ENCODE data around the gene MEFV.

Gene MEFV

GRCh38 chr16:3220839-3221238 lies 35.6 kb downstream of the MEFV start:
- no peak for DNase-seq (ENCODE audit: low read depth)
- TF ChIP-seq CTCF (IDR thresholded peaks at IDR 0.05; ENCODE audit: control insufficient read depth, extremely low read depth, insufficient read depth), result no peak
- H3K4me3 ChIP-seq (ENCODE audit: low read depth, low read length), result no peak overlapping the region

GRCh38 chr16:3216263-3216640 lies 40.2 kb downstream of the MEFV start:
- TF ChIP-seq CTCF (IDR thresholded peaks at IDR 0.05; ENCODE audit: control insufficient read depth, extremely low read depth, insufficient read depth), result no peak
- H3K4me3 ChIP-seq (ENCODE audit: low read depth, low read length), result no peak overlapping the region
- DNase-seq (ENCODE audit: low read depth), result no peak

- no peak for DNase-seq (ENCODE audit: low read depth)
- TF ChIP-seq CTCF (IDR thresholded peaks at IDR 0.05; ENCODE audit: control insufficient read depth, extremely low read depth, insufficient read depth), result no peak
- H3K4me3 ChIP-seq (ENCODE audit: low read depth, low read length), result no peak overlapping the region
Measured at GRCh38 chr16:3215601-3216262, 40.7 kb downstream of the MEFV start.

- no peak for DNase-seq (ENCODE audit: low read depth)
- no peak for TF ChIP-seq CTCF (IDR thresholded peaks at IDR 0.05; ENCODE audit: control insufficient read depth, extremely low read depth, insufficient read depth)
- no peak overlapping the region for H3K4me3 ChIP-seq (ENCODE audit: low read depth, low read length)
Measured at GRCh38 chr16:3214904-3215600, 41.4 kb downstream of the MEFV start.

GRCh38 chr16:3212567-3212966 lies 43.9 kb downstream of the MEFV start:
- no peak overlapping the region for H3K4me3 ChIP-seq (ENCODE audit: low read depth, low read length)
- no peak for TF ChIP-seq CTCF (IDR thresholded peaks at IDR 0.05; ENCODE audit: control insufficient read depth, extremely low read depth, insufficient read depth)
- no peak for DNase-seq (ENCODE audit: low read depth)

- H3K4me3 ChIP-seq (ENCODE audit: low read depth, low read length), result no peak overlapping the region
- no peak for DNase-seq (ENCODE audit: low read depth)
Measured at GRCh38 chr16:3212006-3212405, 44.4 kb downstream of the MEFV start.

More at GRCh38 chr16:3212006-3212405, 44.4 kb downstream of the MEFV start:
- TF ChIP-seq CTCF (IDR thresholded peaks at IDR 0.05; ENCODE audit: control insufficient read depth, extremely low read depth, insufficient read depth), result no peak
